Activated CD4-positive, alpha-beta memory T cell treated with anti-CD3 and anti-CD28 coated beads for 36 hours (primary cell): ENCODE measurements around the gene SMCO3. TPM values are rescaled to one million over a fixed set of nuclear protein-coding genes. Genes with fewer than 3 reads are reported as not detected.

Experiments
- CTCF ChIA-PET: fragments of 350-600 bp; sonication (Branson Sonifier 250); formaldehyde crosslinking; loops from one replicate; lab custom pipeline; 2021; ENCODE audit warnings: antibody characterized with exemption, inconsistent platforms; lab: Charles Lee
- POLR2A ChIA-PET: fragments of 350-600 bp; sonication (Branson Sonifier 250); formaldehyde crosslinking; loops from one replicate; lab custom pipeline; 2021; ENCODE audit warnings: antibody characterized with exemption; lab: Charles Lee
- DNase-seq: peaks from one replicate; pipeline ENCODE4 v3.0.0-alpha.2; 2020
- H3K27ac Mint-ChIP-seq: one replicate; pipeline ENCODE4 v1.8.0; 2021; ENCODE audit warnings: mixed read lengths
- H3K27me3 Mint-ChIP-seq: one replicate; pipeline ENCODE4 v1.8.0; 2021; ENCODE audit warnings: mixed read lengths
- H3K36me3 Mint-ChIP-seq: one replicate; pipeline ENCODE4 v1.8.0; 2021; ENCODE audit warnings: mixed read lengths
- H3K4me1 Mint-ChIP-seq: one replicate; pipeline ENCODE4 v1.8.0; 2021; ENCODE audit warnings: low read depth, mixed read lengths
- H3K4me3 Mint-ChIP-seq: one replicate; pipeline ENCODE4 v1.8.0; 2021; ENCODE audit warnings: mild to moderate bottlenecking, mixed read lengths
- H3K9me3 Mint-ChIP-seq: one replicate; pipeline ENCODE4 v1.8.0; 2021; ENCODE audit warnings: mixed read lengths
- intact Hi-C: fragments of 100-400 bp; cut with micrococcal nuclease; formaldehyde crosslinking; loops from one replicate; pipeline ENCODE4 v1.15.1; 2023
- total RNA-seq, 2 experiments: library from RNA; stranded (reverse); gene quantifications; one replicate each; pipeline ENCODE4 v1.2.3, GENCODE V29; 2021

The SMCO3 gene
- total RNA-seq, 2 experiments from 2014 or later: not detected

DNA sequence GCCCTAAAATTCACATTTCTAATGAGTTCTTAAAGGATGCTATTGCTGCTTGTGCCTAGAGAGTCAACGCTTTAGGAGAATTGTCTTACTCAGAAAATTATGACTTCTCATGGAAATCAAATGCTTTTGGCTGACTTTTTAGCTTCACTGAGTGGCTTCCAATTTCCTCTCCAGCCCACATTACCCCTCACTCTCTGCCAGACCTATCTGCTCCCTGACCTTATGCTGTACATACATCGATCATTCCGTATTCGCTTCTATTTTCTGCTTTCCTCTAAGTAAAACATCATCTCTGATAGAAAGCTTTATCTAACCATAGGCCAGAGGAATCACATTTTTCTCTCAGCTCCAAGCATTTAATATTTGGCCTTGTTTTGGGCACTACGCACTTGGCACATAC is 12.5 kb upstream of the SMCO3 start:
- H3K27ac Mint-ChIP-seq: no peak overlapping the region
- H3K4me3 Mint-ChIP-seq: no peak overlapping the region
- H3K27me3 Mint-ChIP-seq: peaks cover under 1% of the 10 kb centered on the region
- no peaks in the 10 kb centered on the region for H3K9me3 Mint-ChIP-seq
- no peaks in the 10 kb centered on the region for H3K36me3 Mint-ChIP-seq
- intact Hi-C loops: no loop called here
- DNase-seq: no peak
- ChIA-PET POLR2A (no interaction called here), CTCF (no interaction called here)
- H3K4me1 Mint-ChIP-seq: peaks cover 20% of the 10 kb centered on the region

- no peaks in the 10 kb centered on the region for H3K36me3 Mint-ChIP-seq
- POLR2A ChIA-PET: no interaction called here
- no peak for DNase-seq
- peaks cover 2% of the 10 kb centered on the region for H3K27me3 Mint-ChIP-seq
- intact Hi-C loops: loop anchor here (2.0 kb wide), 1 partner anchor 50 kb away; a partner anchor contains a TSS
- CTCF ChIA-PET: interaction anchor here (0.6 kb wide), 2 partner anchors 34 to 152 kb away, joined by 3 read pairs; no protein-coding TSS in a partner anchor
- H3K9me3 Mint-ChIP-seq: no peaks in the 10 kb centered on the region
- no peak overlapping the region for H3K4me3 Mint-ChIP-seq
- H3K27ac Mint-ChIP-seq: no peak overlapping the region
- H3K4me1 Mint-ChIP-seq: peaks cover 20% of the 10 kb centered on the region
Measured at GRCh38 chr12:14825256-14825655, 11.3 kb upstream of the SMCO3 start.

GRCh38 chr12:14824012-14824634 is 10.1 kb upstream of the SMCO3 start:
- no peak overlapping the region for H3K4me3 Mint-ChIP-seq
- no peak for DNase-seq
- no peaks in the 10 kb centered on the region for H3K9me3 Mint-ChIP-seq
- H3K27me3 Mint-ChIP-seq: peaks cover 2% of the 10 kb centered on the region
- H3K27ac Mint-ChIP-seq: no peak overlapping the region
- intact Hi-C loops: loop anchor here (1.0 to 2.0 kb wide), 3 partner anchors 21 to 86 kb away; partner anchors contain the start of genes C12orf60 and WBP11
- H3K4me1 Mint-ChIP-seq: peaks cover 20% of the 10 kb centered on the region
- POLR2A ChIA-PET: no interaction called here
- H3K36me3 Mint-ChIP-seq: no peaks in the 10 kb centered on the region
- CTCF ChIA-PET: interaction anchor here (0.6 to 0.7 kb wide), 2 partner anchors 54 to 195 kb away, joined by 3 read pairs; no protein-coding TSS in a partner anchor

- Mint-ChIP-seq H3K27me3 (no peaks in the 10 kb centered on the region), H3K36me3 (no peaks in the 10 kb centered on the region), H3K27ac (no peak overlapping the region), H3K9me3 (no peaks in the 10 kb centered on the region), H3K4me1 (peaks cover 11% of the 10 kb centered on the region), H3K4me3 (no peak overlapping the region)
- ChIA-PET CTCF (interaction anchor here (0.7 to 1.5 kb wide), 5 partner anchors 10 to 188 kb away, joined by 3 to 7 read pairs (median 3); no protein-coding TSS in a partner anchor), POLR2A (no interaction called here)
- no peak for DNase-seq
- intact Hi-C loops: no loop called here
Measured at GRCh38 chr12:14811486-14811885, 2.5 kb downstream of the SMCO3 start.

GRCh38 chr12:14810953-14811483 is 3.0 kb downstream of the SMCO3 start:
- Mint-ChIP-seq H3K4me3 (no peak overlapping the region), H3K4me1 (peaks cover 11% of the 10 kb centered on the region), H3K27me3 (no peaks in the 10 kb centered on the region), H3K9me3 (no peaks in the 10 kb centered on the region), H3K36me3 (no peaks in the 10 kb centered on the region), H3K27ac (no peak overlapping the region)
- DNase-seq: no peak
- POLR2A ChIA-PET: no interaction called here
- CTCF ChIA-PET: interaction anchor here (0.7 to 1.5 kb wide), 6 partner anchors 10 to 189 kb away, joined by 3 to 7 read pairs (median 3); no protein-coding TSS in a partner anchor
- intact Hi-C loops: no loop called here

DNA sequence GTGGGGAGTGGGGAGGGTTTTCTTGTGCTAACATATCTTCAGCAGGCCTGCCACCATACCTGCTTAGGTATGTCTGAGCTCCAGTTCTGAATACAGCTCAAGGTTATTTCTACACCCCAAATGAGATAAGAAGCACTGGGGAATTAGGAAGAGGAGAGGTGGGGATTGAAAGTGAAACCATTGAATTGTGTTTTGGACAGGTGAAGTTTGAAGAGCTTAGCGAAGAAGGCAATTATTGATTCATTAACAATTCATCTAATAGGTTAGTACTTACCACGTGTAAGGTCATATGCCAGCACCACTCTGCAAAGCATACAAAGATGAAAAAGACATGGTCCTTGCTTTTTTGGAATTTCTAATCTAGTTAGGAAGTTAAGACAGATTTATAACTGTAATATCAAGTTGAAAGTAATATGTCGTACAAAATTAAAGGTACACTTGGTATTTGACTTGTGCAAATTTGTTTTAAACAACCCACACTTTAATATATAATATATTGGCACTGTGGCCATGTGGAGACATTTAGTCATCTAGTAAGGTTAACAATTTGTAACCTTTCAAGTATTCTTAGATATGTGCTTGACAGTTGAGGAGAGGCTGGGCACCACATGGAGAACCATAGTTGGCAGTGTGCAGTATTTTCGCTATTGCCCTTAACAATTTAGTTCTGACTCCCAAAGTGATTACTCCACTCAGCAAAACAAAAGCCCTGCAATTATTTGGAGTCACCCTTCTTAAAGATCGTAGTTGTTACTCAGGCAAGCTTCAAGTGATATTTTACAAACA is 3.6 kb downstream of the SMCO3 start:
- no peak for DNase-seq
- no peaks in the 10 kb centered on the region for H3K36me3 Mint-ChIP-seq
- ChIA-PET POLR2A (no interaction called here), CTCF (interaction anchor here (0.7 to 1.5 kb wide), 5 partner anchors 11 to 185 kb away, joined by 3 to 7 read pairs (median 3); no protein-coding TSS in a partner anchor)
- H3K4me3 Mint-ChIP-seq: no peak overlapping the region
- peaks cover 15% of the 10 kb centered on the region for H3K4me1 Mint-ChIP-seq
- H3K27ac Mint-ChIP-seq: no peak overlapping the region
- no peaks in the 10 kb centered on the region for H3K9me3 Mint-ChIP-seq
- H3K27me3 Mint-ChIP-seq: no peaks in the 10 kb centered on the region
- intact Hi-C loops: no loop called here

DNA sequence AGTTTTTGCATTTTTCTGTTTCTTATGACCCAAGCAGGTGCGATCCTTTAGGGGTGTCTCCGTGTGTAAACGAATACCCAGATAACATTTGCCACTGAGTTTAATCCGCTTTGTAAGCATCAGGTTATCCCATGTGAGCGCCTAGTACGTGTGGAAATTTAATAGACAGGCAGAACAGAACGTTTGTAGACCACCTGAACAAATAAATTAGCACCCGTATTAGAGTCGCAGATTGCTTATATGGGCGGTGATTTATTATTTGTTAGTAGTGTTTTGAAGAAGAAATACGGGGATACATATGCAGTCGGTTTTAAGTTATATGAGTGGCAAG is 10.2 kb downstream of the SMCO3 start:
- ChIA-PET POLR2A (interaction anchor here (1.3 to 4.8 kb wide), 5 partner anchors 11 to 158 kb away, joined by 4 to 95 read pairs (median 6); partner anchors contain the start of gene ARHGDIB), CTCF (interaction anchor here (0.5 to 4.2 kb wide), 6 partner anchors 10 to 192 kb away, joined by 3 to 33 read pairs (median 9); a partner anchor contains a TSS)
- Mint-ChIP-seq H3K4me1 (peaks cover 35% of the 10 kb centered on the region), H3K36me3 (peaks cover 18% of the 10 kb centered on the region), H3K27me3 (no peaks in the 10 kb centered on the region), H3K4me3 (no peak overlapping the region), H3K27ac (no peak overlapping the region), H3K9me3 (no peaks in the 10 kb centered on the region)
- DNase-seq: no peak
- intact Hi-C loops: loop anchor here (1.0 kb wide), 5 partner anchors 21 to 158 kb away; partner anchors contain the start of gene ARHGDIB

DNA sequence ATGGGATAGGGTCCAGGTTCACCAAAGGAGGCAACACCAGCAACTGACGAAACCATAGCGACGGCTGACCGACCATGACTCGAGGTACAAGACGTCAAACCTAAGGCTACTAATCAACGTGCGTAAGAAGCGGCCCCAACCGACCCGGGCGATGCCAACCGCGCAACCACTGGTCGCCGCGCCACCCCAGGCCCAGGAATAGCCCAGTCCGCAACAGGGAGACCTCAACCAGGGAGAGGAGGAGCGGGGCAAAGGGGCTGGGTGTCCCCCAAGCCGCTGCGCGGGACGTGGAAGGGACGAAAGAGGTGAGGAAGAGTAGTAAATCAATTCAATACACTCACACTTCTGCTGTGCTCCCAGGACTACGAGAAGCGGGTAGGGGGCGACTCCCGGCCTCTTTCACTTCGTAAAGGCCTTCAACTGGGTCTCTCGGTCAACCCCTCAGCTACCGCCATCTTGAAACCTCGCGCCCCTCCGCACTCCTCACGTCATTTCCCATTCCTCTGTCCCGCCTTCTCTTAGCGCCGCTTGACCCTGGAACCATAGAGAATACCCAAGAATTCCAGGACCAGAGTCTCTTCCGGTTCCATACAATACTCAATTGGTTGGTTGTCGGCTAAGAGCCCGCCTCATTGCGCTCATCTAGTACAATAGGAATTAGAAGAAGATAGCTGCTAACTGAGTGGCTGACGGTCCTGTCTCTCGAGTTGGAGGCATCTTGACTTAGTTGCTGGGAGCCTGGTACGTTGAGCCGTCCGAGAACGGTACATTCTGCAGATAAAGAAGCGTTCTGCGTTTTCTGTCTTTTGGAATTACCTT is 10.8 kb downstream of the SMCO3 start, which contains the start of the genes C12orf60 and WBP11:
C12orf60 (plus strand) TSS at position 660 of the 819 bp plus-strand sequence. CDS start 19,266 bp downstream, outside the sequence.
WBP11 (minus strand) TSS at position 468 of the 819 bp plus-strand sequence. CDS start 2,095 bp downstream, outside the sequence.
- POLR2A ChIA-PET: interaction anchor here (0.5 to 4.8 kb wide), 9 partner anchors 10 to 330 kb away, joined by 3 to 95 read pairs (median 4); partner anchors contain the start of gene ARHGDIB

GRCh38 chr12:14802721-14803010 is 11.3 kb downstream of the SMCO3 start:
- intact Hi-C loops: loop anchor here (1.0 kb wide), 5 partner anchors 22 to 159 kb away; partner anchors contain the start of gene ARHGDIB
- Mint-ChIP-seq H3K27ac (no peak overlapping the region), H3K36me3 (peaks cover 23% of the 10 kb centered on the region), H3K27me3 (no peaks in the 10 kb centered on the region), H3K4me3 (no peak overlapping the region), H3K9me3 (no peaks in the 10 kb centered on the region), H3K4me1 (peaks cover 35% of the 10 kb centered on the region)
- CTCF ChIA-PET: interaction anchor here (0.8 to 4.2 kb wide), 12 partner anchors 9 to 195 kb away, joined by 3 to 33 read pairs (median 4); partner anchors contain the start of genes ARHGDIB and ERP27
- POLR2A ChIA-PET: interaction anchor here (0.5 to 4.8 kb wide), 10 partner anchors 10 to 410 kb away, joined by 3 to 95 read pairs (median 4); partner anchors contain the start of gene ARHGDIB
- no peak for DNase-seq

More for the DNA sequence above, 10.8 kb downstream of the SMCO3 start, which contains the start of the genes C12orf60 and WBP11:
- CTCF ChIA-PET: interaction anchor here (0.5 to 4.2 kb wide), 13 partner anchors 10 to 194 kb away, joined by 3 to 33 read pairs (median 4); partner anchors contain the start of genes ARHGDIB and ERP27
- H3K9me3 Mint-ChIP-seq: no peaks in the 10 kb centered on the region
- no peak within 1 kb of the TSS for H3K27ac Mint-ChIP-seq
- DNase-seq: peak; percentile 93
- H3K4me3 Mint-ChIP-seq: no peak within 1 kb of the TSS
- peaks cover 35% of the 10 kb centered on the region for H3K4me1 Mint-ChIP-seq
- H3K36me3 Mint-ChIP-seq: peaks cover 20% of the 10 kb centered on the region
- intact Hi-C loops: loop anchor here (1.0 kb wide), 5 partner anchors 21 to 158 kb away; partner anchors contain the start of gene ARHGDIB
- no peaks in the 10 kb centered on the region for H3K27me3 Mint-ChIP-seq

GRCh38 chr12:14802247-14802646 is 11.7 kb downstream of the SMCO3 start:
- intact Hi-C loops: no loop called here
- Mint-ChIP-seq H3K9me3 (no peaks in the 10 kb centered on the region), H3K4me1 (peaks cover 35% of the 10 kb centered on the region), H3K4me3 (no peak overlapping the region), H3K36me3 (peaks cover 28% of the 10 kb centered on the region), H3K27me3 (no peaks in the 10 kb centered on the region), H3K27ac (no peak overlapping the region)
- DNase-seq: no peak
- CTCF ChIA-PET: interaction anchor here (0.6 to 4.2 kb wide), 9 partner anchors 9 to 467 kb away, joined by 3 to 33 read pairs (median 4); partner anchors contain the start of genes ARHGDIB and ERP27
- POLR2A ChIA-PET: interaction anchor here (0.8 to 4.8 kb wide), 8 partner anchors 16 to 410 kb away, joined by 3 to 95 read pairs (median 4); partner anchors contain the start of gene ARHGDIB
